Aorta (tissue), 5 donors: Measurements from ENCODE around the gene KAT2B. TPM values are rescaled to one million over a fixed set of nuclear protein-coding genes. Genes with fewer than 3 reads are reported as not detected.

ENCODE experiments used
- ATAC-seq: fragments of 200-7000 bp; cut with Tn5 transposase; one replicate; pipeline ENCODE4 v1.9.1; 2022; ENCODE audit warnings: moderate library complexity; ENCODE audit not compliant: low FRiP score
- DNase-seq, 2 donors: peaks; one replicate each; pipeline ENCODE4 v3.0.0-alpha.2; 2020
- H3K27ac ChIP-seq, 2 donors: one replicate each; pipeline ENCODE4 v1.5.1; 2013; ENCODE audit warnings: low read length in 2 of 2, mild to moderate bottlenecking in 2 of 2, moderate library complexity in 2 of 2, control low read depth in 1 of 2, inconsistent platforms in 1 of 2, low read depth in 1 of 2
- H3K27me3 ChIP-seq, 2 donors: one replicate each; pipeline ENCODE4 v1.6.1; 2013; ENCODE audit warnings: control low read depth in 1 of 2, low read length in 1 of 2, mild to moderate bottlenecking in 1 of 2, moderate library complexity in 1 of 2; ENCODE audit not compliant: insufficient read depth in 2 of 2, control insufficient read depth in 1 of 2
- H3K36me3 ChIP-seq, 2 donors: one replicate each; pipeline ENCODE4 v1.6.1; 2013; ENCODE audit warnings: control low read depth in 1 of 2, low read length in 1 of 2, mild to moderate bottlenecking in 1 of 2; ENCODE audit not compliant: insufficient read depth in 2 of 2, control insufficient read depth in 1 of 2
- H3K4me1 ChIP-seq, 2 donors: one replicate each; pipeline ENCODE4 v1.6.1; 2013; ENCODE audit warnings: low read length in 2 of 2, control low read depth in 1 of 2, mild to moderate bottlenecking in 1 of 2, moderate library complexity in 1 of 2; ENCODE audit not compliant: insufficient read depth in 2 of 2, control insufficient read depth in 1 of 2
- H3K4me3 ChIP-seq, 2 donors: one replicate each; pipeline ENCODE4 v1.5.1; 2013; ENCODE audit warnings: low read length in 2 of 2, control low read depth in 1 of 2, mild to moderate bottlenecking in 1 of 2
- H3K9me3 ChIP-seq: one replicate; pipeline ENCODE4 v1.6.1; 2013; ENCODE audit warnings: mild to moderate bottlenecking, low read length; ENCODE audit not compliant: control insufficient read depth
- WGBS, 2 donors: extraction: QIAGEN DNeasy Blood & Tissue Kit; methylation state at CpG; one replicate each; pipeline ENCODE4 v1.1.7; 2013; 5-methylcytosine and 5-hydroxymethylcytosine counted together
- intact Hi-C, 2 donors: fragments of 100-400 bp; cut with DNase I; formaldehyde crosslinking; loops; one replicate each; pipeline versions ENCODE4 v1.14.2 to v1.15.0; 2022
- microRNA-seq, 2 donors: library from miRNA; unstranded; fragments of <30 nt; microRNA quantifications; one replicate each; pipeline ENCODE4 v1.2.0, GENCODE V29; 2020
- polyA plus RNA-seq, 2 donors: library from polyadenylated mRNA; stranded (reverse); fragments of 200-250 nt; gene quantifications; one replicate each; pipeline ENCODE4 v1.2.3, GENCODE V29; 2013
- total RNA-seq, 2 donors: library from RNA; stranded (reverse); fragmentation: NEBNext Ultra II Directional; extraction: Animal tissue kit (Norgen Biotek cat#: 25700); gene quantifications; one replicate each; pipeline ENCODE4 v1.2.1, GENCODE V29; 2021
- donor health status: healthy with polysubstance abuse.
- donor health status: Bipolar disorder and iron deficiency.
- donor health status: DM: no; HTN: no; CAD: no.
- donor health status: DM: no; HTN: no; CAD: no.
- donor health status: DM: yes; HTN: yes; CAD: no.

The KAT2B gene
- total and polyA plus RNA-seq, 4 donors: 20.6 to 54.2 (median 35.8) TPM

DNA sequence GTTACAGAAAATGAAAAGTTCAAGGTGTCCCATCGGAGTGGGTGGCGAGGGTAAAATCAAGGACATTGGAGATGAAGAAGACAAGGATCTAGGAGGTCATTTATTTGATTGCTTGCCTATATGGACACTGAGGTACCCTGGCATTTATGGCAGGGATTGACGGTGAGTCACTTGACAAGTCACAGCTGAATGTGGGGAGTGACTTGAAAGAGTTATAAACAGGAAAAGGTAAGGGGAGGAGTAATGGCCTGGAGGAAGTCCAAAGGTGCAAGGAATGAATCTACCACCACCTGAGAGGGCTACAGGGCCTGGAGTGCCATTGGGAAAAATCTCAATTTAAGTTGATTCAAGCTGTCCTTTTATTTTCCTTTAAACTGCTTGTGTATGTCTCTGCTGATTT is 157.5 kb downstream of the KAT2B start:
- WGBS, 2 donors: 90 to 91% methylated on average over 3 of the region's 3 CpGs
- Histone ChIP-seq H3K27me3 (no peaks in the 10 kb centered on the region), H3K4me3 (no peak overlapping the region), H3K4me1 (no peaks in the 10 kb centered on the region), H3K27ac (no peak overlapping the region), H3K36me3 (no peaks in the 10 kb centered on the region), H3K9me3 (no peaks in the 10 kb centered on the region)
- DNase-seq (no peak), ATAC-seq (no peak)
- intact Hi-C loops: no loop called here

GRCh38 chr3:20201143-20201542 is 160.9 kb downstream of the KAT2B start:
- no peaks in the 10 kb centered on the region for H3K27me3 ChIP-seq
- H3K9me3 ChIP-seq: no peaks in the 10 kb centered on the region
- intact Hi-C loops: no loop called here
- H3K27ac ChIP-seq: no peak overlapping the region
- H3K36me3 ChIP-seq: no peaks in the 10 kb centered on the region
- no peak for ATAC-seq
- DNase-seq: no peak
- no peaks in the 10 kb centered on the region for H3K4me1 ChIP-seq
- H3K4me3 ChIP-seq: no peak overlapping the region

Small RNAs within 50 kb of the gene (microRNA-seq; reads per million reads assigned to microRNA genes)
- gene MIR3135A: 0 to 1.2 reads per million in 2 donors

Other genes starting within 250 kb of the KAT2B start
- gene EFHB, start 106.2 kb upstream of the KAT2B start, total RNA-seq: 1 to 10 TPM in 1 of 2 donors, under 1 TPM in 1; 0.81 to 3.0 TPM
- gene EFHB, start 106.2 kb upstream of the KAT2B start, polyA plus RNA-seq: 1 to 10 TPM in 1 of 2 donors, not detected in 1; 1.1 TPM
- gene RAB5A, start 93.3 kb upstream of the KAT2B start, total RNA-seq: 10 to 100 TPM; 75.9 to 80.3 TPM
- 10 to 100 TPM; 43.8 to 49.2 TPM for gene RAB5A, start 93.3 kb upstream of the KAT2B start, polyA plus RNA-seq
- not detected for gene PP2D1, start 28.2 kb upstream of the KAT2B start, total RNA-seq
- gene PP2D1, start 28.2 kb upstream of the KAT2B start, polyA plus RNA-seq: not detected
- under 1 TPM in 1 of 2 donors, not detected in 1; 0.81 TPM for gene SGO1, start 145.8 kb downstream of the KAT2B start, total RNA-seq
- 1 to 10 TPM in 1 of 2 donors, under 1 TPM in 1; 0.28 to 2.8 TPM for gene SGO1, start 145.8 kb downstream of the KAT2B start, polyA plus RNA-seq